Islet precursor cell (in vitro differentiated cells): ENCODE data around the gene LAD1.

ENCODE experiments used
- DNase-seq: peaks from one replicate; pipeline ENCODE4 v3.0.0-alpha.2; 2018

The LAD1 gene

DNA sequence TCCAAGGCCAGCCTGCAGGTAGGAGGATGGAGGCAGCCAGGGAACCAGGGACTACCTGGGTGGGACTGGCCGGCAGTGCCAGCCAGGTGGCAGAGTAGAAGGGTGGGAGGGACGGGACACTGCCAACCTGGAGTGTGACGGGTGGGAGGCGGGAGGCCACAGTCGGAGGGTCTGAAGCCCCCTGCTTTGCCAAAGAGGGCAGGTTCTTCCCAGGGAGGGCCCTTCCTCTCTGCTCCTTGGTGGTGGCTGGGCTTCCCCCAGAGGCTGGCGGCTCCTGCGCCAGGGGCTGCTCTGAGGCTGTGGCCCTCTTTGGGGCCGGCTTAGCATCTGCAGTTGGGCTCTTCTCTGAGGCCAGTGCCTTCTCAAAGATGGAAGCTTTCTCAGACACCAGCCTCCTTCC is 12.9 kb downstream of the LAD1 start:
- DNase-seq, result no peak

DNA sequence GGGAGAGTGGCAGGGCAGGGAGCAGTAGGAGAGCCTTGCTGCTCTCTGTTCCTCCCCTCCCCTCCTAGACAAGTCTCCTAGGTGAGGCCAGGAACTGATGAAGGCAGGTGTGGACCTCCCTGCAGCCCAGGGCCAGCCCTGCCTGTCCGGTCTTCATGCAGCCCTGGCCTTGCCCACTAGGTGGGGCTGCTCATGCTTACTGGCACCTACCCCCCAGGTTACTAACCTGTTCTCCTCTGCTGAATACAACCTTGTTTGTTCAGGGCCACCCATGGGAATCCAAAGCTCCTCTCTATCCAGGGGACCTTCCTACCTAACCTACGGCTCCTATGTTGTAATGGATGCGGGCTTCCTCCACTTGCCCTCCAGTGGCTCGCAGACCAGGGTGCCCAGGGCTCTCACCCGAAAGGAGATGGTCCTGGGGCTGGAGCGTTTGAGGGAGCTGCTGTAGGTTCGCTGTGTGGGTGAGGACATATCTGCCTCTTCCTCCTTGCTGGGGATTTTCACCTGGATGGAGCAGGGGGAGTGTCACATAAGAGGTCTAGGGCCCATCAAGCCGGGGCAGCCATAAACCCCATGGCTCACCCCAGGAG is 13.7 kb downstream of the LAD1 start:
- DNase-seq, result peak; percentile 90

GRCh38 chr1:201384406-201384782 is 14.7 kb downstream of the LAD1 start:
- DNase-seq, result no peak

DNA sequence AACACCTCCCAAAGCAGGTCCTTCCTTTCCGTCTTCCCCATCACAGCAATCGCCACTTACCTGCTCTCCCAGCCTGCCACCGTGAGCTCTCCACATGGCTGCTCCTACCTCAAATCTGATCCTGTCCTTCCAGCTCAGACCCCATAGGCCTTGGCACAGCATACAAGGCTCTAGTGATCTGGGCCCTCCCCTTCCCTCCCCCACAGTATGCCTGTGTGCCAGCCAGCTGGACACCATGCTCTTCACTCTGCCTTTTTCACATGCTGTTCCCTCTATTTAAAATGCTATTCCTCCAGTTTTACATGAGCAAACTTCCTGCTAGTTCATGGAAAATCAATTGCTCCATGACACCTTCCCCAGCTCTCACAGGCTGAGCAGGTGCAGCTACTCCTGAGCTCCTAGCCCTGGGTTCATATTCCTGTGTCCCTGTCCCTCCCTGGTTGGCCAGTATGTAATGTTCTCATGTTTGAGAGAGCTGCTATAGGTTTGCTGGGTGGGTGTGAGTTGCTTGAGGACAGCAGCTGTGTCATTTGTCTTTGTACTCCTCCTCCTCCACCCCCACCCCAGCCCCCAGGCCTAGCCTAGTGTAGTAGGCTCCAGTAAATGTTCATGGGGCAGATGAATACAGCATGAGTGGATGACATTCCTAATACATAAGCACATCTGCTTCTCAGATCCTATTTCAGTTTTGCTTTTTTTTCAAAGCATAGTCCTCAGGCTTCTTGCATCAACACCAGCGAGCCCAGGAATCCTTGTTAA is 15.3 kb downstream of the LAD1 start:
- DNase-seq, result no peak

DNA sequence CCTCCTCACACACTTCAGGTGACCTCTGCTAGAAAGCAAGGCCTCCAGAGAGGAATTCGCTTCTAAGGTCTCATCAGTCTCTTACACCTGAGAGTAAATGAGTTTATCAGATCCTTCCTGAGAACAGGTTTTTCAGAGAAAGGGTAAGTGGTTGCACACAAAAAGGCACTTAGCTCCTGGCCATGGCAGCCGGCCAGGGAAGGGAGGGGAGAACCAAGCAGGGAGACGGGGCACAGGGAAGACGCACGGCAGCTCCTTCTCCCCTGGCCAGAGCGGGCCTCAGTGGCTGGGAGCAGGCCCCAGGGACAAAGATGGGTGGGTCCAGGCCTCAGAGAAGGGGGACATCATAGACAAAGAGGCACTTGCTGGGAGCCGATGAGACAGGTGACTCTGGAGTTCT is 18.0 kb downstream of the LAD1 start:
- no peak for DNase-seq

GRCh38 chr1:201379733-201380242 is 19.3 kb downstream of the LAD1 start:
- DNase-seq, result no peak

GRCh38 chr1:201378804-201379203 is 20.3 kb downstream of the LAD1 start:
- DNase-seq, result no peak

- DNase-seq, result peak; percentile 79
Measured at GRCh38 chr1:201377611-201378092, 21.5 kb downstream of the LAD1 start, which contains the start of gene TNNT2. Gene TNNT2 (minus strand): TSS chr1:201377680. CDS start chr1:201373254, 4,426 bp downstream.

GRCh38 chr1:201376464-201377374 is 22.4 kb downstream of the LAD1 start:
- DNase-seq, result peak; percentile 92

DNA sequence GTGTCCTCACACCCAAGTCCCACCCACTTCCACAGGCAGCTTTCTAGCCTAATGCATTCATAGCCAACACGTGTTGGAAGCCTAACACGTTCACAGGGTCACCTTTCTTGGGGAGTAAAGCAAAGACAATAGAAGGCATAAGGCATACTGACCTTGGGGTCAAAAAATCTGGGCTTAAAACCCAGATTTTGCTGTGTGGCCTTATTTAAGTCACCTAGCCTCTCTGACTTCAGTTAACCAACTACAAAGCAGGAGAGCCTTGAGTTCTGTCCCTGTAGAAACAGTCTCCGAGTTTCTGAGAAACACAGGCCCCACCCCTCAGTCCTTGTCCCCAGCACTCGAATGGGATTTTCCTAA is 23.0 kb downstream of the LAD1 start:
- no peak for DNase-seq

- no peak for DNase-seq
Measured at GRCh38 chr1:201375169-201375568, 24.0 kb downstream of the LAD1 start.

DNA sequence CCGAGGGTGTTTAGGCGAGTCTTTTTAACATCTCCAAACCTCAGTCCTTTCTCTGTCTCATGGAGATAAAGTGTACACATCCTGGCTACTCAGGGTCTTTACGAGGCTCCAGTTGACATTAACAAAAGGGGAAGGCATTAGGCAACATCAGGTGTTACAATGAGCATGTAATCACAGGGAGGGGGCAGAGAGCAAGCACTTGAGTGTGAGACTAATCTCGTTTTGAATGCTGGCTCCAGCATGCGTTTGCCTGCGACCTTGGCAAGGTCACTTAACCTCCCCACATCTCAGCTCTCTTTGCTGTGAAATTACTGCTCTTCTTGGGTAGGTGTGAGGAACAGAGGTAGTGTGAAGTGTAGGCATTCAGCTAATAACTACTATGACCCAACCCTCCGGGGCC is 24.8 kb downstream of the LAD1 start:
- DNase-seq, result no peak

DNA sequence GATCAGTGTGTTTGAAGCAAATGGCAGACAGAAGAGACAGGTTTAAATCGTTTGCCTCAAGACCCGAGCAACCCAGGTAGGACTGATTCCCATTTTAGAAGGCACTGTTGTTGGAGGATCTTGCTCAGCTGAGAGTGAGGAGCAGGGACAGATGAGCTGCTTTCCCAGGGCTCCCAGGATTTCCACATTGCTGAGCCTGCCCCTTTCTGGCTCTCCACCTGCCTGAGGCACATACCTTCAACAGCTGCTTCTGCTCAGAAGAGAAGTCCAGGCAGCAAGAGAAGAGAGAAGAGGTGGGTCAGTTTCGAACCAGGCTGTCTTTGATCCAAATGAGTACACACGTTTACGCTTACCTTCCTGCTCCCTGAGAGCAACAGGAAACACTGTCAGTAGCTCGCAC is 27.3 kb downstream of the LAD1 start:
- DNase-seq, result peak; percentile 81

GRCh38 chr1:201371276-201371675 is 27.8 kb downstream of the LAD1 start:
- no peak for DNase-seq

GRCh38 chr1:201370500-201370899 is 28.6 kb downstream of the LAD1 start:
- no peak for DNase-seq

DNA sequence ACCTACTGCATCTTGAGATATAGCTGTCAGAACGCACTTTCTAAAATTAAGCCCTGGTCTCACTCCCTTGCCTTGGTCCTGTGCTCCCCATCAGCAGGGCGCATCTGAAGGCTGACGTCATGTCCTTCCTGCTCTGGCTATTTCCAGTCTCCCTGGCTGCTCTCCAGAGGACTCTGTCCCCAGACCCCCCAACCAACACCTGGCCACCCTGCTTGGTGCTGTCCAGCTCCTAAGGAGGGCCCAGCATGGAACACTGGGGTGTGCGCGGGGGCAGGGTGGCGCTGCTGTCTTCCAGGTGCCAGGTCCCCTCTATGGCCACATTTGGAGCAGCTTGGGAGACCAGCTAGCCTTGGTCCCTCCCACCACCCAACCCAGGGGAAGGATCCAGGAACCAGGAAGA is 29.9 kb downstream of the LAD1 start:
- no peak for DNase-seq

- DNase-seq, result no peak
Measured at GRCh38 chr1:201366696-201367095, 32.4 kb downstream of the LAD1 start.

GRCh38 chr1:201365251-201365650 is 33.9 kb downstream of the LAD1 start:
- no peak for DNase-seq

- no peak for DNase-seq
Measured at GRCh38 chr1:201364808-201365105, 34.4 kb downstream of the LAD1 start.

GRCh38 chr1:201363467-201363866 is 35.7 kb downstream of the LAD1 start:
- DNase-seq, result no peak

GRCh38 chr1:201362906-201363305 is 36.2 kb downstream of the LAD1 start:
- DNase-seq, result no peak

DNA sequence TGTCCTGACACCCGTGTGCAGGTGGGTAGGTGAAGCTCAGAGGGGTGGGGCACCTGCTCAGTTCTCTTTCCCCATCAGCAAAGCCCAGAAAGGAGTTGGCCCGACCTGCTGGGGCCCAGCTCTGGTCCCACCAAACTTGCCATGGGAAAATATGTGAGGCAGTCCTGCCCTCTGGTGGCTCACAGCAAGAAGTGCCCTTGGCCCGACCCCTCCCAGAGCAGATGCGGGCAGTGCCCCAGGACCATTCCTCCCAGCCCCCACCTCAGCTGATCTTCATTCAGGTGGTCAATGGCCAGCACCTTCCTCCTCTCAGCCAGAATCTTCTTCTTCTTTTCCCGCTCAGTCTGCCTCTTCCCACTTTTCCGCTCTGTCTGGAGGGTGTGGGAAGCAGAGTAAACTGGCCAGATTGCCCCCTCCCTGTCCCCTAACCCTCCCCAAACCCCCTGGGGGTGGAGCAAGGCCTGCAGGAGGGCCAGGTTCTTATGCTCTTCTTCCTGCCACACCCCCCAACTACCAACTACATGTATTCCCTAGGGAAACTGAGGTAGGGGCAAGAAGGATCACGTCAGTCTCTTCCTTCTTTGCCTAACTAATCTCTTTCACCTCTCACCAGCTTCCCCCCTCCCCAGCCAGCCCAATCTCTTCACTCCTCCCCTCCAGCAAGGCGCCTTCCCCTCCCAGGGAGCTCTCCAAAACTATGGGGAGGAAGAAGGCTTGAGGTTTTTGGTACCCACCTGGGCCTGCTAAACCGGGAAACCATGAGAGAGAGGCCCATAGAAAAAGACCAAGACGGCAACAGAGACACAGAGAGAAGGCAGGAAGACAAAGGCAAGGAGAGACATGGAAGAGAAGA is 37.2 kb downstream of the LAD1 start:
- DNase-seq, result peak; percentile 84
